ENCODE data around the gene ACTL7B.
"Not testable (repeated sequence)": the region's sequence is repeated elsewhere in the genome, so short reads cannot be mapped to it uniquely, and the experiment has no call there.

ACTL7B gene

GRCh38 chr9:108844391-108844790, 11.4 kb downstream of the ACTL7B start:
- no peak for DNase-seq (ENCODE audit: low spot score)

DNA sequence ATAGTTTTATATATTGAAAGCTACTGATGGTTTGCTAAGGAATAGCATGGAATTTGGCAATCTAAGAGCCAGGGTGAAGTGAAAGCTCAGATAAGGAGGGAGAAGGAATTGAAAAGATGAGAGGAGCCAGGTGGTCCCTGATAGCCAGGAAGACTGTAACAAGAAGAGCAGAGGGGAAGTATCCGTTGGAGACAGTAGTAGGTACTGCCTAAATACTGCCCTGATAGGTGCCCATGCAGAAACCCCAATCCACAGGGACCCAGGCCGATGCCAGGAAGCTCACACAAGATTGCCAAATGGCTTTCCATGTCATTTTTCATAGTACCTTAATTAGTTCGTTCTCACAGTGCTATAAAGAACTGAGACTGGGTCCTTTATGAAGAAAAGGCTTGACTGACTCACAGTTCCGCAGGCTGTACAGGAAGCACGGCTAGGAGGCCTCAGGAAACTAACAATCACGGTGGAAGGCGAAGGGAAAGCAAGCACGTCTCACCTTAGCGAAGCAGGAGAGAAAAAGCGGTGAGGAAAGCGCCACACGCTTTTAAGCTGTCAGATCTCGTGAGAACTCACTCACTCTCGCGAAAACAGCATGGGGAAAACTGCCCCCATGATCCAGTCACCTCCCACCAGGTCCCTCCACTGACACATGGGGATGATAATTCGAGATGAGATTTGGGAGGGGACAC, 13.0 kb downstream of the ACTL7B start:
- DNase-seq (ENCODE audit: low spot score): no peak

- DNase-seq (ENCODE audit: low spot score): not testable (repeated sequence)
These were observed 16.2 kb downstream of the ACTL7B start for GRCh38 chr9:108839561-108839960.

DNA sequence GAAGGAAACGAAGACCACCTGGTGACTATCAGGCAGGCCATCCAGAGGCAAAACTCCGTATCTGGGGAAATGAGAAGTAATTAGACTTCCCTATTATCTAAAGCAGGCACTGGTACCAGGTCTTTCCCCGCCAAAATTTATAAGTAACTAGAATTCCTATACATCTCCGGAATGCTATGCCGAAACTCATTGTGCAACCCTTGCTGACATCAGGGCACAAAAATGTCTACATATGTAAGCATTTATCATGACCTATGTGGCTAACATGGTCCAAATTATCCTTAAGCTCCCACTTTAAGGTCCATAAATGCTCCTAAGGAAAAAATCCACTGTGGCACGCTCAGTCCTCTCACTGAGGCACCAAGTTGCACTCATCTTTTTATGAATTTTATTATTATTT, 17.8 kb downstream of the ACTL7B start:
- no peak for DNase-seq (ENCODE audit: low spot score)

- no peak for DNase-seq (ENCODE audit: low spot score)
These were observed 18.3 kb downstream of the ACTL7B start for GRCh38 chr9:108837530-108837929.

DNA sequence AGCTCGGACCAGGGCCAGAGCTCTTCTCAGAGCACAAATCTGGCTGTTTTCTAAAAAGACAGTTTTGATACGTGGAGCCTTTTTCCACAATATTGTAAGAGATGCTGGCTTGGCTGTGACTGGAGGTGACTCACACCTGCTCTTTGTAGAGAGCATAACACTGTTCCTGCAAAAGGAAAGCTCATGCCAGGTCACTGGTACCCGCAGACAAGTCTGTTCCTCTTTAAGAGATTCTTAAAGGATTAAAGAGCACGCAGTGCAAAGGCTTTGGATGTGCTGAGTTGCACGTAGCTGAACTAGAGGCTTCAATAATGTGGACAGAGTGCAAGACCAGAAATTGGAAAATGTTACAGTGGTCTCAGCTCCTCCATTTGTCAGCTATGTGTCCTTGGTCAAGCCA, 19.0 kb downstream of the ACTL7B start:
- no peak for DNase-seq (ENCODE audit: low spot score)

- DNase-seq (ENCODE audit: low spot score): no peak
These were observed 19.5 kb downstream of the ACTL7B start for GRCh38 chr9:108836319-108836718.

GRCh38 chr9:108835831-108836230, 20.0 kb downstream of the ACTL7B start:
- DNase-seq (ENCODE audit: low spot score): no peak

DNA sequence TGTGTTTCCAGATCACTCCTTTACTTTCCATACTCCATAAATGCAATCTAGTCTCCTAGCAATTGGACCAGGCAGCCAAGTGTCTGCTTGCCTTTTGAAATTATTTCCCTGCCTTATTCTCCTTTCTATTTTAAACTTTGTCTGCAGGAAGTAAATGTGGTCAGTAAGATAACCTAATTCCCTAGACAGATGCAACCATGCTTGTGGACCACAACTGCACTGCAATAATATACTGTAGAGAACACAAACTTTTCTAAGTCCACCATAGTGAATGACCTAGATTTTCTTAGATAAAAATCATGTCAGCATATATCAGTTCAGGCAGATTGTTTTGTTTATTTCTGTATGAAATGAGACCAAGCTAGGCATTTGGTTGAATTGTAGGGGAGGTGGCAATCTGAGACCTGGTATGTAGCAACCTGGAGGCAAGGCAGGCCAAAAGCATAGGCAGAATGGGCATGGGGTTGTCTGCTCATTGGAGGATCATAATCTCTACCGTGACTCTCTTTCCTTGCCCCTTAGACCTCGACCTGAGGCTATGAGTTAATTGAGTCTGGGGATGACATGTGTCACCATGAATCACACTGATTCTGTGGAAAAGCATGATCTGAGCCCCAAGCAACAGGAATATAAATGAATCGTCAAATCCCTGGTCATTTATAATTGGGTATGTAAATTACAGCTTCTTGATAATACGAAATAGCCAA, 20.7 kb downstream of the ACTL7B start:
- no peak for DNase-seq (ENCODE audit: low spot score)

DNA sequence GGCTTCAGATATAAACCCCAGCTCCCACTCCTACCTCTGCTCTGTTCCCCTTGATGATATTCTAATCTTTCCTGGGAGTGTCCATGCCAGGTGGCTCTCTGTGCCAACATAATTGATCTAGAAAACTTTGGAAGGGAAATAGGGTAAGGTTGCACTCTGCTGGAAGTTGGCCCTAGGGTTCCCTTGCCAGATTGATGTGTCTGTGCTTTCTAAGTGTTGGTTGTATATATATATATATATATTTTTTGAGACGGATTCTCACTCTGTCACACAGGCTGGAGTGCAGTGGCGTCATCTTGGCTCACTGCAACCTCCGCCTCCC, 23.6 kb downstream of the ACTL7B start:
- DNase-seq (ENCODE audit: low spot score): no peak

DNA sequence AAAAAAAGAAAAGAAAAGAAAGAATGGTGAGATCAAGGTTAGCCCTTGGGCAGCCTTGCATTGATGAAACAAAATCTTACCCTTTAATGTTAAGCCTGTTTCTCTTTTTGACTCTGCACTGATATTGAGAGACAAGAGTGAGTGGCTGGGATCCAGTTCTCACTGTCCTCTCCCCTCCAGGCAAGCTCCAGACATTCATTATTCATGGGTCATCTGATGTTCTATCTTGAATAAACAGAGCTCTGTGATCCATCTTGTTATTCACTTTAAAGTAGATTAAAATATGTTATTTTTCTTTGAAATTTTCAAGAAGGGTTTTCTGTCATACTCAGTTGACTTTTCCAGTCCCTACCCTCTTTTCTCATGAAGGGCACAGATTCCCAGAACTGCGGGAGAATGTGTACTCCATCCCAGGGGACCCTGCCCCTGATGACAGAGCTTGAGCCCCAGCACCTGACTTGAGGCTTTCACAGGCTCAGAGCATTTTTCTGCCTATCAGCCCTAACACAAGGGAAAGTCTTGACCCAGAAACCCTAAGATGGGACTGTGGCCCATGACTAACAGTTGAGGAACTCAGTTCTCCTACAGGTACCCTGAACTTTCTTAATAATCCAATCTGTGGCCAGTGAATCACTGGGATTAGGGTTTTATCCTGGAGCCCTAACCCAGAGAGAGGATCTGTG, 24.1 kb downstream of the ACTL7B start:
- no peak for DNase-seq (ENCODE audit: low spot score)

GRCh38 chr9:108830272-108830671, 25.5 kb downstream of the ACTL7B start:
- DNase-seq (ENCODE audit: low spot score): no peak

GRCh38 chr9:108823829-108824228, 32.0 kb downstream of the ACTL7B start:
- DNase-seq (ENCODE audit: low spot score): no peak

DNA sequence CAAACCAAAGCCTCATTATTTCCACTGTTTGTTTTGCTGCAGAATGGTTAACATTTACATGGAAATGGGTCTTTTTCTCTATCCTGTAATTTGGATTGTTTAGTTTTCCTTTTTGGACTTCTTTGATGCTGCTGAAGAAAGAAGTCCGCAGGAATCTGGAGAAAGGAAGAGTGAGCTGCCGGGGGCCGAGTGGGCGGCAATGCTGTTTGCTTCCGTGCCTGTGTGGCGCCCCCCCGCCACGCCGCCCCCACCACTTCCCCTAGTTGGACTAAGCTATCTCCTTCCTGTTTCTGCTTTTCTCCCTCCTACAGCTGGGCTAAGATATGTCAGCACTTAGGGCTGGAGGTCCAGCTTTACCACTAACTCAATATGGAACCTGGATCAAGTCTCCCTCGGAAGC, 39.7 kb downstream of the ACTL7B start:
- no peak for DNase-seq (ENCODE audit: low spot score)

DNA sequence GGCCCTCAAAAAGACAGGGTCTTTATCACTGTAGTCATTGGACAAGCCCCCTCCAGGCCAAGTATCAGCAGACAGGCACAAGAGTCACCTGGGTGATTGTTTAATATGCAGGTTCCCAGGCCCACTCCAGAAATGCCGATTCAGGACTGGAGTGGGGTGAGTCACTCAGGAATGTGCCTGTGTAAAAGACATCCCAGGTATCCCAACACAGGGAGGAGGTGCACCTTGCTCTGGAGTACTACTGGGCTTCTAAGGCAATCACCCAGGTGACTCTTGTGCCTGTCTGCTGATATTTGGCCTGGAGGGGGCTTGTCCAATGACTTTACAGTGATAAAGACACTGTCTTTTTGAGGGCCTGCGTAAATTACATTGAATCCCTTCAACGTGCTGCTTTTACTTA, 40.6 kb downstream of the ACTL7B start:
- no peak for DNase-seq (ENCODE audit: low spot score)

- peak; percentile 66 for DNase-seq (ENCODE audit: low spot score)
These were observed 41.7 kb downstream of the ACTL7B start for GRCh38 chr9:108813951-108814601.

GRCh38 chr9:108812396-108813025, 43.3 kb downstream of the ACTL7B start:
- no peak for DNase-seq (ENCODE audit: low spot score)

DNA sequence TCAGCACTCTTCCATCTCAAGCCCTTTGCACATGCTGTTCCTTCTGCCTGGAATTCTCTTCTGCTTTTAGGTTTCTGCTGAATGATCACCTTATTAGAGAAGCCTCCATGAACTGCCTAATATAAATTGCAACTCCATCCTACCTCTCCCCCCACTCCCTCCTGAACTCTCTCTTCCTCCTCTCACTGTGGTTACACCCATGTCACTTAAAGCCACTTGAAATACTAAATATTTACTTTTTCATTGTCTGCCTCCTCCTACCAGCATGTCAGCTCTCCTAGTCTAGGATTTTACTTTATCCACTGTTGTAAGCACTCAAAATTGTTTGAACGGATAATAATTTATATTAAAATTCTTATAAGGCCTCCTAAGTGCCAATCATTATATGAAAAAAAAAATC, 43.8 kb downstream of the ACTL7B start:
- DNase-seq (ENCODE audit: low spot score): no peak

GRCh38 chr9:108809269-108809668, 46.5 kb downstream of the ACTL7B start:
- no peak for DNase-seq (ENCODE audit: low spot score)
